GM12892 (cell line): ENCODE measurements around the gene ADAMTS16.

Experiments used
- POLR2A ChIP-seq: IDR thresholded peaks from 2 replicates; pipeline ENCODE4 v1.6.1; 2011; ENCODE audit warnings: low read depth, low read length, control low read depth
- POLR2AphosphoS5 ChIP-seq: IDR thresholded peaks from 2 replicates; pipeline ENCODE4 v1.6.1; 2011; ENCODE audit warnings: low read depth, low read length, control low read depth
- TAF1 ChIP-seq: IDR thresholded peaks from 2 replicates; pipeline ENCODE4 v1.6.1; 2011; ENCODE audit warnings: low read depth, mild to moderate bottlenecking, control low read depth, low read length, borderline replicate concordance

DNA sequence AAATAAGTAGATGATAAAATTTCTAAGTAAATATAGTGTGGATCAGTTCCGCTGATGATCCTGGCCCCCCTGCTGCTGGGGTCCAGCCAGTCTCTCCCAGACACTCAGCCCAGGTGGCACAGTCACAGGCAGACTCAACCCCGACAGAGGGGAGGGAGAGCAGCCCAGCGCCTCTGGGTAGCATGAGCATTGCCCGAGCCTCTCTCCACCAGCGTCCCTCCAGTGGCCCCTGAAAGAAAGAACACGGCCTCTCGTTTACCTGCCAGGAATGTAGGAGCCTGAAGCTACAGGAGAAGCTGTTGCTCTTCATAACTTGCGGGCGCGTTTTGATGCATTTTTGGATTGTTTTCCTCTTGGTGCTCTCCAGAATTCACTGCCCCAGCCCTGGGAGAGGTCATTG lies 213.6 kb downstream of the ADAMTS16 start:
- TF ChIP-seq POLR2AphosphoS5: no peak
- no peak for TF ChIP-seq TAF1
- no peak for TF ChIP-seq POLR2A
